Mesenteric fat pad (tissue), 1 donor: Measurements from ENCODE around the gene WSCD2. TPM values are rescaled to one million over a fixed set of nuclear protein-coding genes. Genes with fewer than 3 reads are reported as not detected.

Experiments
- DNase-seq: peaks from one replicate; pipeline ENCODE4 v3.0.0-alpha.2; 2020; ENCODE audit warnings: low spot score
- long read RNA-seq: library from polyadenylated mRNA; unstranded; transcript quantifications from one replicate; pipeline ENCODE4 v2.0.0, GENCODE V29; 2020
- total RNA-seq: library from RNA; stranded (reverse); fragmentation: NEBNext Ultra II Directional; extraction: Animal tissue kit (Norgen Biotek cat#: 25700); gene quantifications from one replicate; pipeline ENCODE4 v1.2.1, GENCODE V29; 2021
- donor health status: DM: yes; HTN: yes; CAD: no.

The WSCD2 gene
- total RNA-seq, result 0.42 TPM
- long read RNA-seq, result 0 reads

GRCh38 chr12:108129017-108129812 lies at the start of gene WSCD2:
Gene WSCD2, plus strand, starts transcription at chr12:108129288. Its CDS starts 66,545 bp downstream, at chr12:108195833.
- DNase-seq, result no peak

DNA sequence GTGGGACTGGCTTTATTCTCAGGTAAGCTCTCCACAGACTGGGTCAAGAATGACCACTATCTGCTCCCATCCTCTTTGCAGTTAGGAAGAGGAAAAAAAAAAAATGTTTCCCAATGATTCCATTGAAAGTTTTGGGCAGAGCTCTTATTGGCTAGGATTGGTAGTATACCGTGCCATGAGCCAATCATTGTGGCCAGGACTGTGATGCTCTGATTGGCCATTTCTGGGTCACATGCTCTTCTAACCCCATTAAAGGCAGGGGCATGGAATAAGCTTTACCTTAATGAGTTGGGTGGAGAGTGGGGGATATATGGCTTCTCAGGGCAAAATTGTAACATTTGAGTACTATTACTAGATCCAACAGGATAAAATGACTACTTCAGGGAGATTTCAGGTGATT lies 49.4 kb upstream of the WSCD2 start:
- no peak for DNase-seq

- DNase-seq, result no peak
Measured at GRCh38 chr12:108080363-108080762, 48.7 kb upstream of the WSCD2 start.

GRCh38 chr12:108082485-108082884 lies 46.6 kb upstream of the WSCD2 start:
- no peak for DNase-seq

DNA sequence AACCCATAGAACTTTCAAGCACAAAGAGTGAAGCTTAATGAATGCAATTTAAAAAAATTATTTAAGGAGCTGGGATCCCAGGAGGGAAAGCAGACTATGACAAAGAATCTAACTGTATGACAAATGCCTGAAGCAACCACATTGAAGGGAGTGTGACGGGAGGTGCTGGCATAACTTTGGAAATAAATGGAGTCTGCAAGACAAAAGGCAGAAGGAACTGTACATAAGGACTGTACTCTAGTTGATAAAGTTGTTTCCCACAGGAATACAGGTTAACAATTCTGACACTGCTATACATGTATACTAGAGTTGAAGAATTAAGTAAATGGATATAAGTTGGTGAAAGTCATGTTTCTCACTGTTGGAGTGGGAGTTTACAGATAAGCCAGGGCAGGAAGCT lies 41.2 kb upstream of the WSCD2 start:
- DNase-seq, result no peak

- no peak for DNase-seq
Measured at GRCh38 chr12:108090107-108090899, 38.8 kb upstream of the WSCD2 start.

GRCh38 chr12:108090932-108091678 lies 38.0 kb upstream of the WSCD2 start:
- DNase-seq, result no peak

DNA sequence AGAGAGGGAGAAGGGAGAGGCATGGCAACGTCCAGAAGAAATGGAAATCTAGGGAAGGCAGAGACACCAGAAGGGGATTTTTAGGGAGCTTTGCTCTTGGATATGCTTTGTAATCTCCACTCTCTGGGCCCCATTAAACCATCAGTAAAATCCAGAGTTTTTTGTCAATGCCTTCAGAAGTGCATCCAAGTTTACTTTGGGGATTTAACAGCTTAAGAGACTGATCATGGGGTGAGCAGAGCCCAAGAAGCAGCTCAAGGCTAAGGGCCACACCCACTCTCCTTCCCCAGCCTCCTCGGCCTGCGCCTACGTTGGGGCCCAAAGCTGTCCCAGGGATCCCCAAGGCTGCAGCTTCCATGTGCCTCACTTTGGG lies 37.4 kb upstream of the WSCD2 start:
- no peak for DNase-seq

DNA sequence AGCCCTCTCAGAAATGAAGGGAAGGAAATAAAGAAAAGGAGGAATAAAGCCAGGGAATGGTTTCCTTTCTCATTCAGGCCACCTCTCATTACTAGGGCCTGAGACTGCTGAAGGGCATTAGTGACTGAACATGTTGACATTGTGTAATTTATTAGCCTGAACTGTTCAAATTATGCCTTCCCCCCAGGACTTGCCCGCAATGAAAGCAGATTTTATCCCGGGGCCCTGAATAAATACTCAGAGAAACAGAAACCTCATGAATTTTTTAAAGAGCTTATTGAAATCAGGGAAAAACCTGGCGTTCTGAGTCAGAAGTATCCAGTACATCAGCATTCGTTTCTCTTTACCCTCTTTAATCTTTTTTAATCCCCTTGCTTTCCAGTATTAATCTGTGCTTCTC lies 35.9 kb upstream of the WSCD2 start:
- no peak for DNase-seq

DNA sequence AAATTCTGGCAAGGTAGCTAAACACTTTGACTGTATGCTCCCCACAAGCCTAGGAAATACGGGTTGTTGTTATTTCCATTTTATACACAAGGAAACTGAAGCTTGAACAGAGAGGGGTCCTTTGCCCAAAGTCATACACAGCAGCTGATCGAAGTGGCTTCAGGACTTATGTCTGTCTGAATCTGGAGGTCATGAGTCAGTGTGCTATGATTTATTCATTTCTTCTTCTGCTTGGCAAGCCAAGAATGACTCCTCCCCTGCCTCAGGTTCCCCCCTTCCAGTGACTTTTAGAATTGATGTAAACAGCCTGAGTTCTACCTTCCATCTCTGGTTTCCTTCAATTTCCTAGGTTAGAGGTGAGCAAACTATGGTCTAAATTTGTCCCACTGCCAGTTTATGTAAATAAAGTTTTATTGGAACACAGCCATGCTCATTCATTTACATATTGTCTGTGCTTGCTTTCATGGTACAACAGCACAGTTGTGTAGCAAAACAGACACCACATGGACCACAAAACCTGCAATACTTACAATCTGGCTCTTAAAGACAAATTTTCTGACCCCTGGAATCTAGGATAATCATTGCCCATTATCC lies 34.9 kb upstream of the WSCD2 start:
- no peak for DNase-seq

DNA sequence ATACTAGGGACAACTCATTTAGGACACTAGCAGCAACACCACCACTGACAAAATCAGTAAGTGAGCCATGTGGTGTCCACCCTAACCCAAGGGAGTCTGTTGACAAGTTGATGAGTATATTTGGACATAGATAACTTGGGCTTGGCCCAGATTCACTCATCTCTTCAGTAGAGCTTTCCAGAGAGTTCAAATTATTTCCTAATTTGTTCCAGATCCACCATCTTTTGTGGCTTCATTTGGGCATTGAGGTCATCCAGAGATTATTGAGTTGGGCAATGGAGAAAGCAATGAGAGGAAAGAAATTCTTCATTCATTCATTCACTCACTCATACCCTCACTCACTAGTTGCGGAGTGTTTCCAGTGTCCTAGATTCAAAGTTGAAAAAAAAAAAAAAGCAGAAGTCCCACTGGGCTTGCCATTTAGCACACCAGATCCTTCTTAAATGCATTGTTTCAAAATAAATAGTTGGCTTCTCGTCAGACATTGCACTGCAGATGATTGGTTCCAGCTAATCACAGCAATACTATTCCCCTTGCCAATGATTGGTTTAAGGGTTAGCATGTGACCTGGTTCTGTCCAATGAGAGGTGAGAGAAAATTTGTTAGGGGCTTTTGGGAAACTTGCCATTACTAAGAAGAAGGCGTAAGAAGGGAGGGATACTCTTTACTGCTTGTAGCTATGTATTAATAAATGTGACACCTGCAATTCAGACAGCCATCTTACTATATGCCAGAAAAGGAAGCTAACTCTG lies 31.8 kb upstream of the WSCD2 start:
- DNase-seq, result no peak

DNA sequence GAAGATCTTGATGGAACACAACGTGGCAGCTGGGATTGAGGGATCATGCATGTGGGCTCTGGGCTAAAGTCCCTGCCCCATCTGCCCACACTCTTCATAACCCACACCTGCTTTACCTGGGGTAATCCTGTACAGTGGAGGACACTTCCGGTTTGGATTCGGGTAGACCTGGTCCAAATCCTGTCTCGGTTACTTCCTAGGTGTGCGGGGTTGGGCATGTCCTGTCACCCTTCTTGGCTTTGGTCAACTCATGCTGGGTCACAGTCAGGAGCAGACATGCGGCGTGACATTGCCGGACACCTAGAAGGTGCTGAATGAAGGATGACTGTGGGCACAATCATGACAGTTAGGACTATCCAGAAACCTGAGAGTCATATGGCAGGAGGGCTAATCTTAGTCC lies 30.7 kb upstream of the WSCD2 start:
- DNase-seq, result no peak

DNA sequence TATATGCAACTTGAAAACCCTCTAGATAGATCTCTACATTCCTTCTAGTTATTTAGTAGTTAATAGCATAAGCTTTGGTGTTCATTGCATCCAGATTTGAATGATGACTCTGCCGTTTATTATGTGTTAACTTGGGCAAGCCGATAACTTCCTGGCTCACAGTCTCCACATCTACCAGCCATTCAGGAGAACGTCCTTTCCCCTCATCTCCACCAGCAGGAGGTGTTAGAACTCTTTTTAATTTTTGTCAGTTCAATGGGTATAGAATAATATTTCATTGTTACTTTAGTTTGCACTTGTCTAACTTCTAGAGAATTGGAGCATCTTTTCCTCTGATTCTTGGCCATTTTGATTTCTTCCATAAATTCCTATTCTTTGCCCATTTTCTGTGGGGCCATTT lies 30.0 kb upstream of the WSCD2 start:
- no peak for DNase-seq

- DNase-seq, result no peak
Measured at GRCh38 chr12:108099778-108100489, 29.2 kb upstream of the WSCD2 start.

GRCh38 chr12:108101605-108102175 lies 27.4 kb upstream of the WSCD2 start:
- DNase-seq, result no peak

DNA sequence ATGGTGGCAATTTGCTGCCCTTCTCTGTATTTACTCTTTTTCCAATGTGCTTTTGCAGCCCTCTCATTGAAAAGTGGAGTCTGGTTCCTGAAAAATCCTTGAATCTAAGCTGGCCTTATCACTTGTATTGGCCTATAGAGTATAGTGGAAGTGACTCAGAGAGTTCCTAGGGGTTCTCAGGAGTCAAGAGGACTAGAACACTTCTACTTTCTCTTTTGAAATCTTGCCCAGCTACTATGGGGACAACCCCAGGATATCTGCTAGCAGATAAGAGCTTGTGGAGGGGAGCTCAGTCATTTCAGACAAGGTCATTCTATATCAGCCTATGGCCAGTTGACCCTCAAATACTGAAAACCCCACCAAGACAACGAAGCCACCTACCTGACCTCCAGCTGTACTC lies 26.7 kb upstream of the WSCD2 start:
- no peak for DNase-seq

DNA sequence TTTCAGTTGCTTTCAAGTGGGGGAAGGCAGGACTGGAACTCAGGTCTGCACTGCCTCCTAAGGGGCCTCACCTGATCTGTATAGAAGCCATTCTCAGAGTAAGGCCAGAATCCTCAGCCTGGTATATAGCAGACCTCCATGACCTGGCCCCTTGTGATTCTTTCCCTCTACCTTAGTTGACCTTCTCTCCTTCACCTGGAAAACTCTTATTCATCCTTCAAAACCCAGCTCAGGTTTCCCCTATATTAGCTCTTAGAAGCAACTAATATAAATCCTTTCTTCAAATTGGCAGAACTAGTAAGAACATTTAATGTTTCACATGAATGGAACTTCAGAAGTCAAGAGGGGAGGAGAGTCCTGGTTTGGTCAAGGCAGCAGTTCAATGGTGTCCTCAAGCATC lies 26.0 kb upstream of the WSCD2 start:
- no peak for DNase-seq

GRCh38 chr12:108103517-108103916 lies 25.6 kb upstream of the WSCD2 start:
- DNase-seq, result no peak

DNA sequence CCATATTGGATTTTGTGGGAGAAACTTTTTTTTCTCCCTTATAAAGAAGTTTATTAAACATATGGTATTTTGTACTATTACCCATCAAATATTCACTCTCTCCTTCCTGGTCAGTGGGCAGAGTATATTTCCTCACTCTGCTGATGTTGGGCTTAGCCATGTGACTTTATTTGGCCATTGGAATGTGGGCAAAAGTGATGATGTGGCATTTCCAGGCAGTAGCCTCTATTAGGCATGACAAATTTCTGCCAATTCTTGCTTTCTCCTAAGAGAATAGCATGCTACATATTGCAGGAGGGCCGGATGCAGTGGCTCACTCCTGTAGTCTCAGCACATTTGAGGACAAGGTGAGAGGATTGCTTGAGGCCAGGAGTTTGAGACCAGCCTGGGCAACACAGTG lies 24.4 kb upstream of the WSCD2 start:
- DNase-seq, result no peak

- DNase-seq, result no peak
Measured at GRCh38 chr12:108106599-108106998, 22.5 kb upstream of the WSCD2 start.
